Progenitor cell of endocrine pancreas (in vitro differentiated cells): ENCODE measurements around the gene ASIC1. TPM values are rescaled to one million over a fixed set of nuclear protein-coding genes. Genes with fewer than 3 reads are reported as not detected.

Experiments used
- DNase-seq: peaks from one replicate; pipeline ENCODE4 v3.0.0; 2021; ENCODE audit warnings: low spot score; ENCODE audit not compliant: unreplicated experiment
- H3K27ac Mint-ChIP-seq: 2 replicates; pipeline ENCODE4 v1.8.0; 2021; ENCODE audit warnings: mild to moderate bottlenecking, moderate library complexity, mixed read lengths
- H3K27me3 Mint-ChIP-seq: 2 replicates; pipeline ENCODE4 v1.8.0; 2021; ENCODE audit warnings: mixed read lengths
- H3K36me3 Mint-ChIP-seq: 2 replicates; pipeline ENCODE4 v1.8.0; 2022; ENCODE audit warnings: mixed read lengths; ENCODE audit not compliant: insufficient read depth
- H3K4me1 Mint-ChIP-seq: 2 replicates; pipeline ENCODE4 v1.8.0; 2021; ENCODE audit warnings: low read depth, mixed read lengths
- H3K4me3 Mint-ChIP-seq: 2 replicates; pipeline ENCODE4 v1.8.0; 2021; ENCODE audit warnings: low read depth, mild to moderate bottlenecking, moderate library complexity, mixed read lengths
- H3K9me3 Mint-ChIP-seq: 2 replicates; pipeline ENCODE4 v1.8.0; 2021; ENCODE audit warnings: low read depth, mixed read lengths
- long read RNA-seq: library from polyadenylated mRNA; unstranded; transcript quantifications from one replicate; pipeline ENCODE4 v2.0.0, GENCODE V29; 2020
- total RNA-seq: library from RNA; stranded (reverse); gene quantifications from 2 replicates; pipeline ENCODE4 v1.2.1, GENCODE V29; 2021
- TF ChIP-seq, protein P1 (sequence below): fragments of 200-600 bp; sonication (generic); IDR thresholded peaks from one replicate; pipeline ENCODE4 v1.5.0; 2021; ENCODE audit warnings: antibody characterized with exemption, mild to moderate bottlenecking; ENCODE audit not compliant: unreplicated experiment

ASIC1 gene
- total RNA-seq: 5.2 and 5.7 TPM in 2 replicates
- long read RNA-seq: 0 reads

- H3K27ac Mint-ChIP-seq: peak within 1 kb of the TSS; percentile 26
- H3K4me3 Mint-ChIP-seq: peak within 1 kb of the TSS; percentile 79
- H3K27me3 Mint-ChIP-seq: peaks cover 73% of the 10 kb centered on the region
Observed at GRCh38 chr12:50057000-50057841, at the start of gene ASIC1. Gene ASIC1 (plus strand): TSS chr12:50057596. CDS start chr12:50058767, 1,171 bp downstream.

GRCh38 chr12:50013361-50014147 is 43.8 kb upstream of the ASIC1 start:
- Mint-ChIP-seq H3K4me3 (no peak overlapping the region), H3K27ac (no peak overlapping the region), H3K9me3 (no peaks in the 10 kb centered on the region), H3K36me3 (peaks cover 7% of the 10 kb centered on the region), H3K27me3 (no peaks in the 10 kb centered on the region), H3K4me1 (peaks cover 3% of the 10 kb centered on the region)
- TF ChIP-seq, protein P1, sequence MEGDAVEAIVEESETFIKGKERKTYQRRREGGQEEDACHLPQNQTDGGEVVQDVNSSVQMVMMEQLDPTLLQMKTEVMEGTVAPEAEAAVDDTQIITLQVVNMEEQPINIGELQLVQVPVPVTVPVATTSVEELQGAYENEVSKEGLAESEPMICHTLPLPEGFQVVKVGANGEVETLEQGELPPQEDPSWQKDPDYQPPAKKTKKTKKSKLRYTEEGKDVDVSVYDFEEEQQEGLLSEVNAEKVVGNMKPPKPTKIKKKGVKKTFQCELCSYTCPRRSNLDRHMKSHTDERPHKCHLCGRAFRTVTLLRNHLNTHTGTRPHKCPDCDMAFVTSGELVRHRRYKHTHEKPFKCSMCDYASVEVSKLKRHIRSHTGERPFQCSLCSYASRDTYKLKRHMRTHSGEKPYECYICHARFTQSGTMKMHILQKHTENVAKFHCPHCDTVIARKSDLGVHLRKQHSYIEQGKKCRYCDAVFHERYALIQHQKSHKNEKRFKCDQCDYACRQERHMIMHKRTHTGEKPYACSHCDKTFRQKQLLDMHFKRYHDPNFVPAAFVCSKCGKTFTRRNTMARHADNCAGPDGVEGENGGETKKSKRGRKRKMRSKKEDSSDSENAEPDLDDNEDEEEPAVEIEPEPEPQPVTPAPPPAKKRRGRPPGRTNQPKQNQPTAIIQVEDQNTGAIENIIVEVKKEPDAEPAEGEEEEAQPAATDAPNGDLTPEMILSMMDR: no peak
- no peak for DNase-seq

More at GRCh38 chr12:50057000-50057841, at the start of gene ASIC1:
- TF ChIP-seq, protein P1: peak; percentile 29
- peaks cover 7% of the 10 kb centered on the region for H3K4me1 Mint-ChIP-seq
- peak; percentile 67 for DNase-seq
- no peaks in the 10 kb centered on the region for H3K9me3 Mint-ChIP-seq
- no peaks in the 10 kb centered on the region for H3K36me3 Mint-ChIP-seq

- H3K4me1 Mint-ChIP-seq: peaks cover 6% of the 10 kb centered on the region
- DNase-seq: no peak
- TF ChIP-seq, protein P1: no peak
- no peak overlapping the region for H3K27ac Mint-ChIP-seq
- no peak overlapping the region for H3K4me3 Mint-ChIP-seq
- H3K27me3 Mint-ChIP-seq: no peaks in the 10 kb centered on the region
- no peaks in the 10 kb centered on the region for H3K9me3 Mint-ChIP-seq
- peaks cover 7% of the 10 kb centered on the region for H3K36me3 Mint-ChIP-seq
Observed at GRCh38 chr12:50014342-50014741, 43.1 kb upstream of the ASIC1 start.

- Mint-ChIP-seq H3K4me3 (no peak overlapping the region), H3K27me3 (no peaks in the 10 kb centered on the region), H3K9me3 (no peaks in the 10 kb centered on the region), H3K4me1 (peaks cover 6% of the 10 kb centered on the region), H3K36me3 (peaks cover 5% of the 10 kb centered on the region), H3K27ac (no peak overlapping the region)
- TF ChIP-seq, protein P1: no peak
- DNase-seq: no peak
Observed at GRCh38 chr12:50016501-50017475, 40.6 kb upstream of the ASIC1 start.
